GM11168 (cell line): Measurements from ENCODE around the gene KDM4C.

Experiments
- in situ Hi-C: fragments of 300-500 bp; cut with MboI; formaldehyde crosslinking; loops from one replicate; pipeline ENCODE4 v1.12.0; 2022; ENCODE audit warnings: low sequenced_read_pairs; ENCODE audit not compliant: unreplicated experiment

KDM4C gene

DNA sequence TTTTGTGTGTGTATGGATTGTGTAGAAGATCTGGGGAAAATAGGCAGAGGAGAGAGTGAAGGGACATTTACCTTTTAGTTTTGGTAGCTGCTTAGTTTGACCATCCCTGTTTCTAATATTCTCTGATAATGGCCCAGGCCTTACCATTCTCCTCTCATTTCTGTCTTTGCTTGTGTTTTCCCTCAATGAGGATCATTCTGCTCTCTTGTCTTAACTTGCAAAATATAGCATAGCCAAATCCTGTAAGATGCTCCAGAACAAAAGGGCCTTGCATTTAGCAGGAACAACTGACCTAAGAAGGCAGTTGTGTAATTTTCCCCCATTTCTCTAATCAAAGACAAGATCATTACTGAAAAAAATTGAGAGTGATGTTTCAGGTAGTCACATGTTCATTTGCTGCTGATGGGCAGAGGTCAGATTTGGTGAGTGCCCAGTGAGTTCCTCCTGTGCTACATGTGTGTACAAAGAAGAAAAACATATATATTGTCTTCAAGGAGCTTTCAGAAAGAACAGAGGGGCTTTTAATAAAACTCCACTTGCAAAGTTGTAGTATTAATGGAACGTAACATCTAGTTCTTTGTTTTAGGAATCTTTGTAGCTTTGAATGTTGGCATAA is 139.5 kb downstream of the KDM4C start:
- in situ Hi-C loops: no loop called here

DNA sequence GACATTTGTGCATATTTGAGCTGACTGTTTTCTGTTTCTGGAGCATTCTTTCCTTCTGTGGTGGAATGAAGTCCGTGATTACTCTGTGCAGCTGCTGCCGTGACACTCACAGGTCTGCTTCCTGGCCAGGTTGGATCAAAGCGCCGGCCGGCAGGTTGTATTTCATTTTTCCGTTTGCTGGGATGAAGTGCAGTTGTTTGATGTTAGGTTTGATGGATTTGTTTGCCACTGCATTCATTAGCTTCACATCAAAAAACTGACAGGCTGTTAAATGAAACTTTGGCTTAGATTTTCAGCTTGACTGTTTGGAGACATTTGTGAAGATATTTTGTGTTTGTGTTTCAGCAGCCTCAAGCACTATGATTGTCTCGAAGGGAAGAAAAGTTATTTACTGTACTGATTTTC is 140.1 kb downstream of the KDM4C start:
- in situ Hi-C loops: no loop called here

DNA sequence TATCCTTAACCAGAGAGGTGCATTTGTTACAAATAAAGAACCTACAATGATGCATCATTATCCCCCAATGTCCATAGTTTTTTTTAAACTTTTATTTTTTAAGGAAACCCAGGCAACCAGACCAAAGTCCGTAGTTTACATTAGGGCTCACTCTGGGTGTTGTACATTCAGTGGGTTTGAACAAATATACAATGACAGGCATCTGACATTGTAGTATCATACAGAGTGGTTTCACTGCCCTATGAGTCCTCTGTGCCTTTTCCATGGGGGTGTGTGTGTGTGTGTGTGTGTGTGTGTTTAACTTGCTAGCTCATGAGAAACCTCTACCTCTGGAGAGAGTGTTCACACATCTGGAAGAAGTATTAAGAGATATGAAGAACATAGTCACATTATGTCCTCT is 141.5 kb downstream of the KDM4C start:
- in situ Hi-C loops: no loop called here

DNA sequence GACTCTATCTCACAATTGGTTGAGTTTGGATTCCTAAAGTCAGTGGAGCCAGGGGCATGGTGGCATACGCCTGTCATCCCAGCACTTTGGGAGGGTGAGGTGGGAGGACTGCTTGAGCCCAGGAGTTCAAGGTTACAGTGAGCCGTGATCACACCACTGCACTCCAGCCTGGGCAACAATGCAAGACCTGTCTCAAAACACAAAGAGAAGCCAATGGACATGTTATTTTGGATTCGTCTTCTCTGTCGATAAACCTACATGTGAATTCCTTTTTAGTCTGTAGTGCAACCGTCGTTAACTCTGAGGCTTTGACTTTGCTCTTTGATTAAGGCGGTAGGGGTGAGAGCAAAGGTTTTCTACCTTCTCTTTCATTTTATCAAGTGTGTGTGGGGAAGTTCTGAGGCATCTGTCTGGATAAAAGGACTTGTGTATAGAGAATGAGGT is 142.7 kb downstream of the KDM4C start:
- in situ Hi-C loops: no loop called here

DNA sequence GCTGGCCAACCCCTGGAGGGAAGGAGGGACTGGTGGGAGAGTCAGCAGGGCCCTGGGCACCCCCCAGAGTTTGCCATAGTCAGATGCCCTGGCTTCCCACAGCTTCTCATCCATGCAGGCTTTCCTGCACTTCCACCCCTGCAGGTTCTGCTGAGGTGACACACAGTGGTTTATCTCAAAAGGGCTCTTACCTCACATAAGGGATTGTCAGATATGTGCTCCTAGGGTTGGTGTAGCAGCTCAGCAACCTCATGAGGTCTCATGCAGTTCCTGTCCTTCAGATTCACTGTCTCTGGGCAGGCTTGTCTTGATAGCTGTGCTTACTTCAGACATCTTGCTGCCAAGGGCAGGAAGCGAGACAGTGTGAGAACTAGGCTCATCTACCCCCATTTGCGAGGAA is 143.4 kb downstream of the KDM4C start:
- in situ Hi-C loops: no loop called here

DNA sequence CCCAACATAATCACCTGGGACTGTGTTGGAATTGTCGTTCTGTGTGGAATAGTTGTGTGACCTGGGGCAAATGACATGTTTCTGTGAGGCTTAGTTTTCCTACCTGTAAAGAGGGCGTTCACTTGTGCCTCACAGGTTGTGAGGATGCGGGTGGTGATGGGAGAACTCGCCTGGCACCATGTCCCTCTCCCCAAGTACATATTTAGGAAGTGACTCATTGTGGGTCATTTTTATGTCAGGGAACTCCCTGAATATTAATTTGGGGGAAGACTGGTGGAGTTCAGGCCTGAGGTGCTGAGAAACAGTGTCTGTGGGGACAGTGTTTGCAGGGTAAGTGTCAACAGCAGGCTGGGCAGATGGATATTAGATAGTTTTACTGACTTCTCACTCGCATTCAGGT is 144.7 kb downstream of the KDM4C start:
- in situ Hi-C loops: no loop called here

DNA sequence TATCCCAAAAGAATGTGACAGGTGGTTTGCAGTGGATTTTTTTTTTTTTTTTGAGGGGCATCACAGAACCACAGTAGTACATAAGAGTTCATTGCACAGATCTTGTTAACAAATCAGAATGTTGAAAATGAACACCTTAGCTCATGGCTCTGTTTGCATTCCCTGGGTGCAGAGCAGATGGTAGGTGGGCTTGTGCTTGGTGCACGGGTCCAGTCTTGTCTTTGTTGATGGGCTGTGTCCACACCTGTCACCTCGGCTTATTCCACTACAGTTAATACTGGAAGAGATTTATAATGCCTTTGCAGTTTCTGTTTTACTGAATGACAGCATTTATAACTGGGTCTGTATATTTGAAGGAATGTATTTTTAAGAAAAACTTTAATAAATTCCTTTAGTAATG is 146.6 kb downstream of the KDM4C start:
- in situ Hi-C loops: no loop called here

DNA sequence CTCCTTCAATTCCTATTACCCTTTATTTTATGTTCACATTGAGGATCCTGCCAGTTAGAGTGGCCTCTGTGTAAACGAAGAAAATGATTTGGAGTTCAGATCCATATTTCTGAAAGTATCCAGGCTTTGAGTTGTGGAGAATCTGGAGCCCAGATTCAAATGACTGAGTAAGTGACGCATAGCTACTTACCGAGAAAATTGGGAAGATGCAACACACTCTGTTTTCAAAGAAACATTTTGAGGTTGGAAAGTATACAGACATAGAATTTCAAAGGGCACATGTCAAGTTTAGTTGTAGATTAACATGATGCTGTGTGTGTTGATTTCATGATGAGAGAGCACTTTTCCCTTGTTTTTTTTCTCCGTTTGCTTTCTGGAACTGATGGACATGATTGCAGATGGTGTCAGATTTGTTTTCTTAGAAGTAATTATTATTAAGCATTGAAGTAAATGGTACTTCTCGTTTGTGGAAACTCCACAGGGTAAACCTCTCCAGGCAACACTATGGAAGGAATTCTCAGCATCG is 148.1 kb downstream of the KDM4C start:
- in situ Hi-C loops: no loop called here

DNA sequence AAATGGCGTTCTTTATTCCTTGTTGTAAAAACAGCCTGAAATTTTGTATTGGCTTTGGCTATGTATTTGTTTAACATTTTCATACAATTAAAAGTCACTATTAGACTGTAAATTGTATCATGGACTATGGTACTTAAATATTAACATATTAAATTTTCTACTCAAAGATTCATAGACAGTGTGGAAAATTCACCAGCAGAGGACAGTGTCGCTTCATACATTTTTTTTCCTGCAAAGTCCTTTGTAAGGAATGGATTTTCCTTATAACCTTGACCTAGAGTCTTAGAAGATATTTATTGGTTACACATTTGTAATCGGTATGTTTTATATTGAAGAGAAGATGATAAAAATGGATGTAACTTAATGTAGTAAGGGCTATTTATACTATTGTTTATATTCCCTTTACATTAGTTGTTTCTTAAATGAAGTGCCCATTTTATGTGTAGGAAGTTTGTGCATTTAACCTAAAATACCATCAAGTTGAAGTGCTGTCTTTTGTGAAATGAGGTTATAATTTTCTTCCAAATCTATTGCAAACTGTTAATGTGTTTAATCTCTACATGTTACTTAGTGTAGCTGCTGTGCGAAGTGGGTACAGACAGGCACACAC is 150.1 kb downstream of the KDM4C start:
- in situ Hi-C loops: no loop called here

DNA sequence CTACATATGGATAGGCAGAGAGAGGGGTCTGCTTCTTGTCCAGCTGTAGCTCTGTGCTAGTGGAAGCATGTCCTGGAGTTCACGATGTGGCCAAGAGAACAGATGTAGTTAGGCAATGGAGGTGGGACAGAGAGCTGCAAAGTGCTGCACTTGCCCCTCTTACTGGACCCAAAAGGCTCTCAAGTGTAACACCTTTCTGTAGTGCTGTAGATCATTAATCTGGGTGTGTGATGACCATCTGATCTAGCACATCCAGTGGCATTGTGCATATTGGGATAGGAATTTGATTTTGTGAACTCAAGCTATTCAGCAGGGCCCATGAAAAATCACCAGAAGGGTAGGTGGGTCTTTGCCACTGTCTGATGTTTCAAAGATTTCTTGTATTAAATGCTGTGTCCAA is 151.4 kb downstream of the KDM4C start:
- in situ Hi-C loops: no loop called here

DNA sequence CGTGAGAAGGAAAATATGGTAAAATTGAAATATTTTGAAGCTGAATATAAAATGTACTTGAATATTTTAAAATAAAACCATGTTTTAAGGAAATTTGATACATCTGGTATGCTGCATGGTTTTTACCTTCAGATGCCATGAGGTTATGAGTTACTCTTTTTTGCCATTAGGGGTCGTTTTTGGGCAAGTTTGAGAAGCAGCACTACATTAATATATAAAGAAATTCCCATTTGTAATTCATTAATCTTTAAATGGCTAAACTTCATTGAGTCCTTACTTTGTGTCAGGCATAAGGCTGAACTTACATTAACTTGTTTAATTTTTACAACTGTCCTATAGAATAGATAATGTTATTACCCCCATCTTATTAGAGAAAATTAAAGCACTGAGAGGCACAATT is 152.3 kb downstream of the KDM4C start:
- in situ Hi-C loops: no loop called here

DNA sequence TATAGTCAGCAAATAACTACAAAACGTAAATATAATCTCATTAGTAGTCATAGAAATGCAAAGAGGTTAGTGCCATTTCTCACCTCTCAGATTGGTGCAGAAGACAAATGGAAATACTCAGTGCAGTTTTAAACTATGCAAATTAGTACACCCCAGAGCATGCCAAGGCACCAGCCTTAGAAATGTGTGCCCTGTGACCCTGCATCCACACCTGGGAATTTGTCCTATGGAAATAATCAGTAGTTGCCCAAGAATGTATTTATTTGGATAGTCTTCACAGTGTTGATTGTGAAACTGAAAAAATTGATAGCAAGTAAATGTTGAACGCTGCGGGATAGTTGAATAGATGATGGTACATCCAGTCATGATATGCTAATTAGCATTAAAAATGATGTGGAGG is 152.7 kb downstream of the KDM4C start:
- in situ Hi-C loops: no loop called here

DNA sequence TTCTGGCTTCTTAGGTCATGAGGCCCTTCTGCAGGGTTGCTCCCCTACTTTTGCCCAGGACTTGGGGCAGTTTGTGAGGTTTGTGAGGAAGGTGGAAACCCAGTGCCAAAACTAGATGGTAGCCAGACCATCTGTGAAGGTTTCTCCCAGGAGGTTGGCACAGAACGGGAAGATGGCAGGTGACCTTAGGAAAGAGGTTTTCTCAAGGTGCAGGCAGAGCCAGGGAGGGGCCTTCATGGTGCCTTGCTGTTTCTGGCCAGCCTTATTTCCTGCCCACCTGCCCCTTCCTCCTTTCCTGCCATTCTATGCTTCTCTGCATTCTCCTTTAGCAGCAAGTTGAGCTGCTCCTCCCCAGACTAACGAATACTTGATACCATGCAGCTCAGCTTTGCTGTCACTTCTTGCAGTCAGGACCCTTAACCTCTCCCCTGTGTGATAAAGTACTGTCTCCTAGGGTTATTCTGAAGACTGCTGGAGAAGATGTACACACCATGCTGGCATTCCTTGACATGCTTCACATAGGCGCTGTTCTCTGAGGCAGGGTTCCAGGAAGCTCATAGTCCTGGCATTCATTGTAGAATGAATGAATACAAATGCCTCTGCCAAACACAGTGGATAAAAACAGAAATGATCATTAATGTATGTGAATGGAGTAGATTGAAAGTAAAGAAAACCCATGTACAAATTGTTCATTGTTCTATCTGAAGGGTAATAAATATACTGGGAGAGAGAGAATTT is 154.3 kb downstream of the KDM4C start:
- in situ Hi-C loops: no loop called here

DNA sequence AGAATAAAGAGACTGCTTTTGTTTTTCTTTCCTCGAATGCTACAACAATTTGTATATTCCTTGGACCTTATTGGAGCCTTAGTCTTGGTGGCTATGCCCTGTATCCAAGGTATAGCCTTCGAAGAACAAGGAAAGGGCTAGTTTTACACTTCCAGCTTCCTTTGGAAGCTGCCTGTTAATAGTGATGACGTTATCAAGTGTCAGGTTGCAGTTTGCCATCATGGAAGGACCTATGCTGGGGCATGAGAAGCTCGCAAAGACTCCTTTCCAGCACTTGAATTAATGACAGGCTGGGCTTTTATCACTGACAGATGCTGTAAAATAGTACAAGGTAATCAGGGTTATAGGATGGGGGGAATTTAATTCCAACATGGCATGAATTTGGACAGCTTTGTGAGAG is 157.9 kb downstream of the KDM4C start:
- in situ Hi-C loops: no loop called here

DNA sequence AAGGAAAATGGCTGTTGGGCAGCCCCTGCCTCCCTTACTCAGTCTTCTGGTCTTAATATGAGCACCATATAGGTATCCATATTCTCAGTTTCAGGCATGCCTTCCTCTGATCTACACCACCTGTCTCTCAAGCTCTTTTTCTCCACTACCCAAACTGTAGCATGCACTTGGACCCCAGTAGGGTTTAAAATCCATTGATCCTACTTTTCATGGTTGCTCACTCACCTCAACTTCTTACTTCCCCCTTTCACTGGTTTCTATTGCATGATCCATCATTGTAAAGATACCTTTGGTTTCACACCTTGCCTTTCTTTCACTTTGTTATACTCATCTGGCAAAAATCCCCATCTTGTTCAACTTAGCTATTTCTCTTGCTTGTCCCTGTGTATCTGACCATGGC is 159.4 kb downstream of the KDM4C start:
- in situ Hi-C loops: no loop called here

DNA sequence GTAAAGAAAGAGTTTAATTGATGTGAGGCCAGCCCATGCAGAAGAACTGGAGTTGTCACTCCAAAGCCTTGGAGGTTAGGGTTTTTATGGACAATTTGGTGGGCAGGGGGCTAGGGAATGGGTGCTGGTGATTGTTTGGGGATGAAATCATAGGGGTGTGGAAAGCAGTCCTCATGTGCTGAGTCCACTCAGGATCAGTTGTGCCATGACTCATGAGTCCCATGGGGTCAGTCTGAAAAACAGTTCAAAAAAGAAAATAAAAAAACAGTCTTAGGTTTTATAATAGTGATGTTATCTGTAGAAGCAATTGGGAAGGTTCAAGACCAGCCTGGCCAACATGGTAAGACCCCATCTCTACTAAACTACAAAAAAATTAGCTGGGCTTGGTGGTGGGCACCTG is 162.3 kb downstream of the KDM4C start:
- in situ Hi-C loops: no loop called here

DNA sequence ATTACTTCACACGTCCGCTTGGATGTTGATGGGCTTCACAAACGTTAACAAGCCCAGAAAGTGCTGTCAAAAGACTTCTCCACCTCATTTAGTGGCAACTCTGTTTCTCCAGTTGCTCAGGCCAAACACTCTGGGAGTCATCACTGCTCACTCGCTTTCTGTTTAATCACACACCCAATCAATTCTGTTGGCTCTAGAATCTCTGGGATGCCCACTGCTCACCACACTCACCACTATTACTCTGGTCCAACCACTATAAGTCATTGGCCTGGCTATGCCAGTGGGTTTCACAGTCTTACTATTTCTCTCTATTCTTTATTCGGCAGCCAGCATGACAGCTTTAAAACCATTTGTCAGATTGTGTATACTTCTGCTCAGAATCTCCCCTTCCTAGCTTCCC is 163.5 kb downstream of the KDM4C start:
- in situ Hi-C loops: no loop called here

DNA sequence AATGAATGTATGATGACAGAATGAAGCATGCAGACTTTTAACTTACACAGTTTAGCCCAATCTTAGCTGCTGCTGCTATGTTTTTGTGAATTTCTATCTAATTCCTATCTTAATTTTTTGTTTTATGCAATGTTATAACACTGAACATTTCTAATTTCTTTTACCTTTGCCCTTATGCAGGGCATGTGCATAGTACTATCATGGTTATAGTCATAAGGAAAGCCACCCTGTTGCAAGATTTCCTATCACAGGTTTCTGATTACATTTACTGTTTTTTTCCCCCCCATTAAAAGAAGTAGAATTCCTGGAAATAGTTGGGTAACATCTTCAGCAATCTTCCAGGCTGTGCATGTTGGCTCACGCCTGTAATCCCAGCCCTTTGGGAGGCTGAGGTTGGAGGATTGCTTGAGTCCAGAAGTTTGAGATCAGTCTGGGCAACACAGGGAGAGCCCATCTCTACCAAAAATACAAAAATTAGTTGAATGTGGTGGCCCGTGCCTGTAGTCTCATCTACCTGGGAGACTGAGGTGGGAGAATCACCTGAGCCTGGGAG is 164.4 kb downstream of the KDM4C start:
- in situ Hi-C loops: no loop called here

DNA sequence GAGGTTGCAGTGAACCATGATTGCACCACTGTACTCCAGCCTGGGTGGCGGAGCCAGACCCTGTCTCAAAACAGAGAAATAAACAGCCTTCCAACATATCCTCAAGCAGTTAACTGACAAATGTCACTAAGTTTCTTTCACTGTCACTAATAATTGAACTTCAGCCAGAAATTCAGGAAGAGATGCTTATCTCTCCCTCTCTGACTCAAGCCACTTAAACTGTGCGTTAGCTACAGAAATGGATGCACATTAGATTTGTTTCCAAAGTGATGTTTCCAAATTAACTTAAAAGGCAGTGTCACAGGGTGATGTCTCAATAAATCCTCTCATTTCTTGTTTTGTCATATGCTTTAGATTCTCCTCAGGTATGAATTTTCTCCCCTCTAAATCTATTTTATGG is 164.9 kb downstream of the KDM4C start:
- in situ Hi-C loops: no loop called here

DNA sequence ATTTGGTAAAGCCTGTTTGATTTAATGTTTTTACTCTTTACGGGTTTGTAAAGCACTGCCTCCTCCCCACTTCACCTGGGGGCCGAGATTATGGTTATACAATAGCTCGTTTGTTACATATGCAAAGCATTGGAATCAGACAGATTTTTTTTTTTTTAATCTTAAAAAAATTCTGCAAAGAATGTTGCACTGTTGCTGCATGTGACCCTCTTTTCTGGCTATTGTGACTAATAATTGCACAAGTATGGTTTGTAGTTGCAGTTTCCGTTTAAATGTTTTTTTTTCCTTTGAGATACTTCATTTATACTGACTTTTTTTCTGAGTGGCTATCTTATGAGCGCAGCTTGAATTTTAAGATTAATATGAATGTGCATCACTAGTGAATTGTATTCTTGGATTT is 165.3 kb downstream of the KDM4C start:
- in situ Hi-C loops: no loop called here

DNA sequence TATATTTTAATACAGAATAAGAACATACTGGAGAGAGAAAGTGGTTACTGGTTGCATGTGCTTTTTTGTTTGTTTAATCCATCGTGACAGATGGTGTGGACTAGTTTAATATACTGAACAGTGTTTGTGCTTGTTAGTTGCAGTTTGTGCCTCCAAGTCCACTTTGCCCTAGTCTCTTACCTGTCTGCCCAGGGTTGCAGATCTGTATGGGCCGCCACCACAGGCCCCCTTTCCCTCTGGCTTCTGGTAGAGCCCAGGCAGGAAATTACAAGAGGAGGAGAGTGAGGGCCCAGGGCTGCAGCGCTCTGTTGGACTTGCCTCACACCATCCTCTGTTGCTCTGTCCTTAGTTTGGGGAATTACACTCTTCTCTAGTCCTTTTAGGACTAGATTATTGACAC is 166.4 kb downstream of the KDM4C start:
- in situ Hi-C loops: no loop called here
